HepG2 (cell line): Measurements from ENCODE around the gene HES2.

ENCODE experiments used
- DNMT1 ChIP-seq: sonication (generic); formaldehyde crosslinking; IDR thresholded peaks from 2 replicates; pipeline ENCODE4 v1.5.1; 2020; ENCODE audit warnings: mild to moderate bottlenecking, missing genetic modification reagents
- KIAA2018 ChIP-seq: sonication (generic); formaldehyde crosslinking; IDR thresholded peaks from 2 replicates; pipeline ENCODE4 v1.5.0; 2020; ENCODE audit warnings: mild to moderate bottlenecking, missing genetic modification reagents, borderline replicate concordance
- MAFK ChIP-seq, 2 experiments: IDR thresholded peaks in 1 of 2; conservative IDR thresholded peaks in 1 of 2; 2 replicates each; pipeline ENCODE4 v1.6.1; 2011; ENCODE audit warnings: improper control_type of control experiment in 2 of 2, low read length in 2 of 2
- PATZ1 ChIP-seq: sonication (generic); formaldehyde crosslinking; IDR thresholded peaks from 2 replicates; pipeline ENCODE4 v1.4.0; 2020; ENCODE audit warnings: missing genetic modification reagents
- RBAK ChIP-seq: sonication (generic); formaldehyde crosslinking; IDR thresholded peaks from 2 replicates; pipeline ENCODE4 v1.5.1; 2020; ENCODE audit warnings: mild to moderate bottlenecking, missing genetic modification reagents
- RBFOX2 ChIP-seq: fragments of 200-400 bp; formaldehyde crosslinking; IDR thresholded peaks from 2 replicates; pipeline ENCODE4 v1.6.1; 2017; ENCODE audit warnings: low read depth, mild to moderate bottlenecking, low read length
- REXO4 ChIP-seq: sonication (generic); formaldehyde crosslinking; IDR thresholded peaks from 2 replicates; pipeline ENCODE4 v1.8.0; 2022; ENCODE audit warnings: missing genetic modification reagents, mild to moderate bottlenecking, borderline replicate concordance
- RFX1 ChIP-seq: fragments of 450-650 bp; IDR thresholded peaks from 2 replicates; pipeline ENCODE4 v1.6.1; 2017
- SALL2 ChIP-seq: sonication (generic); formaldehyde crosslinking; IDR thresholded peaks from 2 replicates; pipeline ENCODE4 v1.8.1; 2023; ENCODE audit warnings: mild to moderate bottlenecking, missing genetic modification reagents, inconsistent platforms
- ZNF121 ChIP-seq: sonication (generic); formaldehyde crosslinking; IDR thresholded peaks from 2 replicates; pipeline ENCODE4 v1.5.0; 2020; ENCODE audit warnings: mild to moderate bottlenecking, missing genetic modification reagents
- ZNF264 ChIP-seq: sonication (generic); formaldehyde crosslinking; IDR thresholded peaks from 2 replicates; pipeline ENCODE4 v1.4.0; 2020; ENCODE audit warnings: missing genetic modification reagents
- TF ChIP-seq, protein P1 (sequence below): sonication (generic); formaldehyde crosslinking; IDR thresholded peaks from 2 replicates; pipeline ENCODE4 v1.5.0; 2020; ENCODE audit warnings: mild to moderate bottlenecking, missing genetic modification reagents, moderate library complexity
- TF ChIP-seq, protein P2 (sequence below): sonication (generic); formaldehyde crosslinking; IDR thresholded peaks from 2 replicates; pipeline ENCODE4 v1.4.0; 2020; ENCODE audit warnings: mild to moderate bottlenecking, missing genetic modification reagents

DNA sequence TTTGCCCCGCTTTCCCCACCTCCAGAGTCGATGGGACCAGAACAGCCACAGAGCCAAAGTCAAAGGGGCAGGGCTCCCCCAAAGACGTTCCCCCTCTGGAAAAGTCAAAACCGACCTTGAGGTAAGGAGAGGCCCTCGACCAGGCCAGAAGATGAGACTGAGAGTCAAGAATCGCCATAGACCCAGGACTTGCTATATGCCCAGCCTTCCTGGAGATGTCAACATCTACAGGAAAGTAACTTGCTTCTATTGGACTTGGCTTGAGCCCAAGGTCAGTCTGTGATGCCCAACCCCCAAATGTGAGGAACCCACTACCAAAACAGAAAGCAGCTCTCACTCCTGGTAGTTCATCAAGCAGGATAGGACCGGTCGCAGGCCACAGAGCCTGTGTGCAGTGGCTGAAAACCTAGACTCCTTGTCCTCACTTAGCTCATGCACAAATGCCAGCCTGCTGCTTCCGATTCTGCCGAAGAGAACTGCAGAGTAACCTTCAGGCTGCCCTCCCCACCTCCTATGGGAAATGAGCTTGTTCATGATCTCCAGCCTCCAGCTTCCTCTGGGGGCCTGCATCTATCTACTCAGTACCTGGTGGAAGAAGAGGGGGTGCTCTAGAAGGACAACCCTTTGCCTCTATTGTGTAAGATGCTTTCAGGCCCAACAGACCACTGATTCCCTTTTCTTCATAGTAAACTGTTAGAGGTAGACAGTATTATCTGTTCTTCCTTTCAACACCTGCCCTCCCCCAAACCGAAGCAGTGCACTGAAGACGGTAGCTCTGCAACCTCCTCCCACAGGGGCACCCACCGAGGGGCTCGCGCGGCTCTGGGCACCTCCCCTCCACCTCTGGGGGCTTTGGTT lies 27.5 kb downstream of the HES2 start:
- TF ChIP-seq DNMT1 (CRISPR knock-in tag) (no peak), RBFOX2 (no peak), REXO4 (CRISPR knock-in tag) (no peak), ZNF121 (CRISPR knock-in tag) (no peak), MAFK (conservative IDR thresholded peaks at IDR 0.05 in 1 of 2, IDR thresholded peaks at IDR 0.05 in 1 of 2; ENCODE audit: low read length in 2 of 2) (no peak), PATZ1 (0 out of 2 replicates have a peak, but pooled peaks have one; percentile 7), RFX1 (no peak), ZNF264 (CRISPR knock-in tag) (no peak), SALL2 (CRISPR knock-in tag) (no peak), RBAK (CRISPR knock-in tag) (no peak), KIAA2018 (CRISPR knock-in tag) (no peak)
- TF ChIP-seq, protein P1, sequence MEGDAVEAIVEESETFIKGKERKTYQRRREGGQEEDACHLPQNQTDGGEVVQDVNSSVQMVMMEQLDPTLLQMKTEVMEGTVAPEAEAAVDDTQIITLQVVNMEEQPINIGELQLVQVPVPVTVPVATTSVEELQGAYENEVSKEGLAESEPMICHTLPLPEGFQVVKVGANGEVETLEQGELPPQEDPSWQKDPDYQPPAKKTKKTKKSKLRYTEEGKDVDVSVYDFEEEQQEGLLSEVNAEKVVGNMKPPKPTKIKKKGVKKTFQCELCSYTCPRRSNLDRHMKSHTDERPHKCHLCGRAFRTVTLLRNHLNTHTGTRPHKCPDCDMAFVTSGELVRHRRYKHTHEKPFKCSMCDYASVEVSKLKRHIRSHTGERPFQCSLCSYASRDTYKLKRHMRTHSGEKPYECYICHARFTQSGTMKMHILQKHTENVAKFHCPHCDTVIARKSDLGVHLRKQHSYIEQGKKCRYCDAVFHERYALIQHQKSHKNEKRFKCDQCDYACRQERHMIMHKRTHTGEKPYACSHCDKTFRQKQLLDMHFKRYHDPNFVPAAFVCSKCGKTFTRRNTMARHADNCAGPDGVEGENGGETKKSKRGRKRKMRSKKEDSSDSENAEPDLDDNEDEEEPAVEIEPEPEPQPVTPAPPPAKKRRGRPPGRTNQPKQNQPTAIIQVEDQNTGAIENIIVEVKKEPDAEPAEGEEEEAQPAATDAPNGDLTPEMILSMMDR (CRISPR knock-in tag), result no peak
- TF ChIP-seq, protein P2, sequence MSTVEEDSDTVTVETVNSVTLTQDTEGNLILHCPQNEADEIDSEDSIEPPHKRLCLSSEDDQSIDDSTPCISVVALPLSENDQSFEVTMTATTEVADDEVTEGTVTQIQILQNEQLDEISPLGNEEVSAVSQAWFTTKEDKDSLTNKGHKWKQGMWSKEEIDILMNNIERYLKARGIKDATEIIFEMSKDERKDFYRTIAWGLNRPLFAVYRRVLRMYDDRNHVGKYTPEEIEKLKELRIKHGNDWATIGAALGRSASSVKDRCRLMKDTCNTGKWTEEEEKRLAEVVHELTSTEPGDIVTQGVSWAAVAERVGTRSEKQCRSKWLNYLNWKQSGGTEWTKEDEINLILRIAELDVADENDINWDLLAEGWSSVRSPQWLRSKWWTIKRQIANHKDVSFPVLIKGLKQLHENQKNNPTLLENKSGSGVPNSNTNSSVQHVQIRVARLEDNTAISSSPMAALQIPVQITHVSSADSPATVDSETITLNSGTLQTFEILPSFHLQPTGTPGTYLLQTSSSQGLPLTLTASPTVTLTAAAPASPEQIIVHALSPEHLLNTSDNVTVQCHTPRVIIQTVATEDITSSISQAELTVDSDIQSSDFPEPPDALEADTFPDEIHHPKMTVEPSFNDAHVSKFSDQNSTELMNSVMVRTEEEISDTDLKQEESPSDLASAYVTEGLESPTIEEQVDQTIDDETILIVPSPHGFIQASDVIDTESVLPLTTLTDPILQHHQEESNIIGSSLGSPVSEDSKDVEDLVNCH (CRISPR knock-in tag), result no peak
